DOHH2 (cell line): ENCODE measurements around the gene ANO10.

Experiments used
- H3F3A ChIP-seq: fragments of 200-600 bp; sonication (generic), shearing (Covaris generic); 2 replicates; pipeline ENCODE4 v1.6.0; 2016; ENCODE audit warnings: antibody characterized with exemption, mild to moderate bottlenecking; ENCODE audit not compliant: control insufficient read depth, insufficient read depth
- H3K27ac ChIP-seq: fragments of 200-600 bp; sonication (generic); 2 replicates; pipeline ENCODE4 v1.5.1; 2014; ENCODE audit warnings: low read depth, mild to moderate bottlenecking, low read length, moderate library complexity
- H3K27me3 ChIP-seq: fragments of 200-600 bp; sonication (generic); 2 replicates; pipeline ENCODE4 v1.6.1; 2014; ENCODE audit warnings: mild to moderate bottlenecking, low read length, mixed read lengths; ENCODE audit not compliant: control insufficient read depth
- H3K36me3 ChIP-seq: fragments of 200-600 bp; sonication (generic); 2 replicates; pipeline ENCODE4 v1.6.1; 2014; ENCODE audit warnings: mild to moderate bottlenecking, low read length, moderate library complexity, mixed read lengths; ENCODE audit not compliant: control insufficient read depth
- H3K4me1 ChIP-seq: fragments of 200-600 bp; sonication (generic); 2 replicates; pipeline ENCODE4 v1.6.1; 2014; ENCODE audit warnings: mild to moderate bottlenecking, low read length, mixed read lengths; ENCODE audit not compliant: control insufficient read depth
- H3K4me2 ChIP-seq: fragments of 200-600 bp; sonication (generic); 2 replicates; pipeline ENCODE4 v1.6.0; 2014; ENCODE audit warnings: mild to moderate bottlenecking, low read length, moderate library complexity
- H3K4me3 ChIP-seq: fragments of 200-600 bp; sonication (generic); 2 replicates; pipeline ENCODE4 v1.5.1; 2014; ENCODE audit warnings: mild to moderate bottlenecking, low read length, mixed read lengths
- H3K79me2 ChIP-seq: fragments of 200-600 bp; sonication (generic); 2 replicates; pipeline ENCODE4 v1.6.1; 2014; ENCODE audit warnings: mild to moderate bottlenecking, low read length, mixed read lengths; ENCODE audit not compliant: control insufficient read depth
- H3K9me2 ChIP-seq: fragments of 200-600 bp; sonication (generic); replicated peaks from 2 replicates; pipeline ENCODE4 v1.6.1; 2014; ENCODE audit warnings: mild to moderate bottlenecking, low read length, mixed read lengths; ENCODE audit not compliant: control insufficient read depth
- H3K9me3 ChIP-seq: fragments of 200-600 bp; sonication (generic); 2 replicates; pipeline ENCODE4 v1.6.1; 2014; ENCODE audit warnings: antibody characterized with exemption, low read length, mixed read lengths; ENCODE audit not compliant: control insufficient read depth, insufficient read depth
- H4K20me1 ChIP-seq: fragments of 200-600 bp; sonication (generic); 2 replicates; pipeline ENCODE4 v1.6.0; 2014; ENCODE audit warnings: low read depth, mild to moderate bottlenecking, antibody characterized with exemption, low read length, moderate library complexity; ENCODE audit not compliant: control insufficient read depth, insufficient read depth
- EZH2phosphoT487 ChIP-seq: fragments of 200-600 bp; sonication (generic); IDR thresholded peaks from 2 replicates; pipeline ENCODE4 v1.6.1; 2017; ENCODE audit warnings: borderline replicate concordance, mild to moderate bottlenecking, antibody characterized with exemption, low read length, moderate library complexity, mixed read lengths
- TF ChIP-seq, protein P1 (sequence below): fragments of 200-600 bp; sonication (generic); IDR thresholded peaks from one replicate; pipeline ENCODE4 v1.5.1; 2014; ENCODE audit warnings: antibody characterized with exemption, mild to moderate bottlenecking, low read depth, low read length; ENCODE audit not compliant: poor library complexity, severe bottlenecking

ANO10 gene

DNA sequence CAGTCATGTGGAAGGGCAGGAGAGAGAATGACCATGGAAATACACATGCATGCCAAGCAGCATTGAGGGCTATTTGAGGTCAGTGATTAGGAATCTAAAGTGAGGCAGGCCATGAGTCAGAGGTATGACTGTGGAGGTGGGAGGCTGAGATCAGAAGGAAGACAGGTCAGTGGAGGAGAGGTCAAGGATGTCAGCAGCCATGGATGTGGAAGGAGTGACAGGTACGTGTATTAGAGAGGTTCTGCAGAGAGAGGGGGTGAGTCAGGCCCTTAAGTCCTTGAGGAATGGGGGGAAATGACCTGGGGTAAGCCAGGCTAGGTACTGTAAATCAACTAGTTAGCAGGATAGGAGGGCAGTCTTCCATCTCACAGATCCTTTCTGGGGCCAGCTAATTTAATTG lies 166.6 kb downstream of the ANO10 start:
- H3K9me2 ChIP-seq = no peaks in the 10 kb centered on the region
- H3K4me1 ChIP-seq = no peaks in the 10 kb centered on the region
- H3K79me2 ChIP-seq = no peaks in the 10 kb centered on the region
- no peak overlapping the region for H3K4me3 ChIP-seq
- TF ChIP-seq, protein P1, sequence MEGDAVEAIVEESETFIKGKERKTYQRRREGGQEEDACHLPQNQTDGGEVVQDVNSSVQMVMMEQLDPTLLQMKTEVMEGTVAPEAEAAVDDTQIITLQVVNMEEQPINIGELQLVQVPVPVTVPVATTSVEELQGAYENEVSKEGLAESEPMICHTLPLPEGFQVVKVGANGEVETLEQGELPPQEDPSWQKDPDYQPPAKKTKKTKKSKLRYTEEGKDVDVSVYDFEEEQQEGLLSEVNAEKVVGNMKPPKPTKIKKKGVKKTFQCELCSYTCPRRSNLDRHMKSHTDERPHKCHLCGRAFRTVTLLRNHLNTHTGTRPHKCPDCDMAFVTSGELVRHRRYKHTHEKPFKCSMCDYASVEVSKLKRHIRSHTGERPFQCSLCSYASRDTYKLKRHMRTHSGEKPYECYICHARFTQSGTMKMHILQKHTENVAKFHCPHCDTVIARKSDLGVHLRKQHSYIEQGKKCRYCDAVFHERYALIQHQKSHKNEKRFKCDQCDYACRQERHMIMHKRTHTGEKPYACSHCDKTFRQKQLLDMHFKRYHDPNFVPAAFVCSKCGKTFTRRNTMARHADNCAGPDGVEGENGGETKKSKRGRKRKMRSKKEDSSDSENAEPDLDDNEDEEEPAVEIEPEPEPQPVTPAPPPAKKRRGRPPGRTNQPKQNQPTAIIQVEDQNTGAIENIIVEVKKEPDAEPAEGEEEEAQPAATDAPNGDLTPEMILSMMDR = no peak
- TF ChIP-seq EZH2phosphoT487 = no peak
- no peak overlapping the region for H3K4me2 ChIP-seq
- no peak overlapping the region for H3K27ac ChIP-seq
- H4K20me1 ChIP-seq = no peaks in the 10 kb centered on the region
- no peaks in the 10 kb centered on the region for H3K36me3 ChIP-seq
- no peaks in the 10 kb centered on the region for H3K27me3 ChIP-seq
- no peaks in the 10 kb centered on the region for H3F3A ChIP-seq
- no peaks in the 10 kb centered on the region for H3K9me3 ChIP-seq

DNA sequence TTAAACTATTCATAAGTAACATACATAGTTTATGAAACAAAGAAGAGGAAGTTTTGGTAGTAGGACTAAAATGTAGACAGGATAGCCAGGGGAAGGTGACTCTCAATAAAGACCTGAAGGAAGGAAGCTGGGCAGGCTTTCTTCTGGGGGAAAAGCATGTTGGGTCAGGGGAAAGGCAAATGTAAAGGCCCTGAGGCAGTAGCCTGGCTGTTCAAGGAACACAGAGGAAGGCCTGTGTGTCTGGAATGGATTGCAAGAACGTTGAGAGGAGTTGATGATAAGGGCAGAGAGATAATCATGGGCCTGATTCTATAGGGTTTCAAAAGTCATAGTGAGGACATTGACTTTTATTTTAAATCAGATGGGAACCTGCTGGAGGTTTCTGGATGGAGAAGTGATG lies 167.8 kb downstream of the ANO10 start:
- H3K4me2 ChIP-seq = no peak overlapping the region
- H3K79me2 ChIP-seq = no peaks in the 10 kb centered on the region
- no peaks in the 10 kb centered on the region for H3K36me3 ChIP-seq
- no peaks in the 10 kb centered on the region for H3K9me3 ChIP-seq
- no peak overlapping the region for H3K4me3 ChIP-seq
- H3F3A ChIP-seq = no peaks in the 10 kb centered on the region
- no peaks in the 10 kb centered on the region for H3K4me1 ChIP-seq
- no peaks in the 10 kb centered on the region for H3K27me3 ChIP-seq
- H4K20me1 ChIP-seq = no peaks in the 10 kb centered on the region
- H3K27ac ChIP-seq = no peak overlapping the region
- H3K9me2 ChIP-seq = no peaks in the 10 kb centered on the region
- no peak for TF ChIP-seq EZH2phosphoT487
- TF ChIP-seq, protein P1 = no peak

GRCh38 chr3:43451670-43452254 lies 170.0 kb downstream of the ANO10 start:
- Histone ChIP-seq H3K36me3 (no peaks in the 10 kb centered on the region), H3K4me3 (no peak overlapping the region), H4K20me1 (no peaks in the 10 kb centered on the region), H3K27ac (no peak overlapping the region), H3K9me2 (no peaks in the 10 kb centered on the region), H3K4me2 (no peak overlapping the region), H3K4me1 (no peaks in the 10 kb centered on the region), H3K9me3 (no peaks in the 10 kb centered on the region), H3F3A (no peaks in the 10 kb centered on the region), H3K27me3 (no peaks in the 10 kb centered on the region), H3K79me2 (no peaks in the 10 kb centered on the region)
- TF ChIP-seq, protein P1 = no peak
- TF ChIP-seq EZH2phosphoT487 = no peak

DNA sequence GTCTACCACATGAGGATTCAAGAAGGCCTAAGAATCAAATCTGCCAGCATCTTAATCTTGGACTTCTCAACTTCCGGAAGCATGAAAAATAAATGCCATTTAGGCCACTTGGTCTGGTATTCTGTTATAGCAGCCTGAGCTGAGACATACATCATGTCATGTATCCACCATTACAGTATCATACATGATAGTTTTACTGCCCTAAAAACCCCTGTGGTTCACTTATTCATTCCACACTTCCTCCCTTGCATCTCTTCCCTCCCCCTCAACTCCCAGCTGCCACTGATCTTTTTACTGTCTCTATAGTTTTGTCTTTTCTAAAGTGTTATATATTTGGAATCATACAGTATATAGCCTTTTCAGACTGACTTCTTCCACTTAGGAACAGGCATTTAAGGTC lies 173.7 kb downstream of the ANO10 start:
- no peaks in the 10 kb centered on the region for H3K4me1 ChIP-seq
- no peaks in the 10 kb centered on the region for H3K9me3 ChIP-seq
- H3K9me2 ChIP-seq = no peaks in the 10 kb centered on the region
- no peaks in the 10 kb centered on the region for H4K20me1 ChIP-seq
- no peak for TF ChIP-seq EZH2phosphoT487
- TF ChIP-seq, protein P1 = no peak
- no peaks in the 10 kb centered on the region for H3K27me3 ChIP-seq
- H3K36me3 ChIP-seq = no peaks in the 10 kb centered on the region
- no peaks in the 10 kb centered on the region for H3F3A ChIP-seq
- no peak overlapping the region for H3K4me3 ChIP-seq
- H3K4me2 ChIP-seq = no peak overlapping the region
- H3K79me2 ChIP-seq = no peaks in the 10 kb centered on the region
- H3K27ac ChIP-seq = no peak overlapping the region
